CD4-positive, alpha-beta T cell treated with Interleukin-17A for 1 hour (primary cell): Measurements from ENCODE around the gene CLDN2.
"Not testable (repeated sequence)": the region's sequence is repeated elsewhere in the genome, so short reads cannot be mapped to it uniquely, and the experiment has no call there.

Source experiments
- DNase-seq: peaks from one replicate; pipeline ENCODE4 v3.0.0-alpha.2; 2020

The CLDN2 gene, protein sequence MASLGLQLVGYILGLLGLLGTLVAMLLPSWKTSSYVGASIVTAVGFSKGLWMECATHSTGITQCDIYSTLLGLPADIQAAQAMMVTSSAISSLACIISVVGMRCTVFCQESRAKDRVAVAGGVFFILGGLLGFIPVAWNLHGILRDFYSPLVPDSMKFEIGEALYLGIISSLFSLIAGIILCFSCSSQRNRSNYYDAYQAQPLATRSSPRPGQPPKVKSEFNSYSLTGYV

DNA sequence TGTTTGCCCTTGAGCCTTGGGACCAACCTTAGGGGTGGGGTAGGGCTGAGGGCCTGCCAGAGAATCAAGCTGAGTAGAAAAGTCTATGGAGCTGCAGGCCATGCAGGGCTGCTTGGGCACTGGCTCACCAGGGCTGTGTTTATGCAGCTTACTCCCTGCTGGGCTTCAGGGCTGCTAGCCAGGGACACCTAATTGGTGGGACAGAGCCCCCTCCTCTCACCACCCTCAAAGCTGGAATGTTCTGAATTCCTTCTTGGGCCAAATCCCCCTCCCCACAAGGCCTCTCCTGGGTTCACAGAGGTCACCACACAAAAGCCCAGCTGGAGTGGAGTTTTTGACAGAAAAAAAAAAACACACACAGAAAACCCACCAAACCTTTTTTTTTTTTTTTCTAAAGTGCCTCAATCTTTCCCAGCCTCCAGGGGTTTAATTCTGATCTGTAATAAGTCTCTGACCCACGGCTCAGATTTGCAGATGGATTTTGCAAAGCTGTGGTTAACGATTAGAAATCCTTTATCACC, at the start of gene CLDN2:
Gene CLDN2 (plus strand): TSS at position 471 of the 521 bp plus-strand sequence. CDS start 7,827 bp downstream, outside the sequence.
- no peak for DNase-seq

DNA sequence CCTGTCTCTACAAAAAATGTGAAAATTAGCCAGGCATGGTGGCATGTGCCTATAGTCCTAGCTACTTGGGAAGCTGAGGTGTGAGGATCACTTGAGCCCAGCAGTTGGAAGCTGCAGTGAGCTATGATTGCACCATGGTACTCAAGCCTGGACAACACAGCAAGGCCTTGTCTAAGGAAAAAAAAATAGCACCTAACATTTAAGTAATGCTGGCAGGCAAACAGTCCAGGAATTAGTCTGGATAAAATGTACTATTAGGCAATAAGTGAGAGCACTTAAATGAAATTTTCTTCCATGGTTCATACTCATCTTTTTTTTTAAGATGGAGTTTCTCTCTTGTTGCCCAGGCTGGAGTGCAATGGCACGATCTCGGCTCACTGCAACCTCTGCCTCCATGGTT, 47.4 kb upstream of the CLDN2 start:
- not testable (repeated sequence) for DNase-seq

DNA sequence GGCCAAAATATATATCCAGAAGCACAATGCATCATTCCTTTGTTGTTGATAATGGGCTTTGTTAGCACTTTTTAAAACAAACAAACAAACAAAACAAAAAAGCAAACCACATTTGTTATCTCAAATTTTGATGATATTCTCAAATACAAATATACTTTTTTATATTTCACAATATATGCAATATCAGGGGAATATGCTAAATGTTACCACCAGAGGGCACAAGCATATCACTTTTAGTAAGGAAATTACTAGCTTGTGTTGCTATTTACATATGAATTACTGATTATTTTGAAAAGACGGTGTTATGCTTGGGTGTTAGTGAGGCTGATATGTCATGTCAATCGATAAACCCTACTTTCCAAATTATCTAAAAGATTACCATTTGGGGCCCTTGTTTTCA, 46.1 kb upstream of the CLDN2 start:
- DNase-seq: peak; percentile 34

DNA sequence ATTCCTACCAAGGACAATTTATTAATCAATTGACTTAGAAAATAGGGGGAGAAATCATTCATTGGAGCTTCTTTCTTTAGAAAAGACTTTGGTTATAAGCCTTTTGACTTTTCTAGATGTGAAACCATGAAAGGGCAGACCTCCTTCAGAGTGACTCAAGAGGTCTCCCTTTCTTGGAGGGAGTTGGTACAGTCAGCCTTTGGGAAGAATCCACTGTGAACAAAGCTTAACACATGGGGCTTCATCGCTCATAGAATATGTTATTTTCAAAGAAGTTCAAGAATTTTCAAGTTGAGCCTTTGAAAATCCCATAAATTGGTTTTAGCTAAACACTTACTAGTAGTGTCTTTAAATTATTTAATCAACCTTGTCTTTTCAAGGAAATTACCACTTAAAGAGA, 45.1 kb upstream of the CLDN2 start:
- no peak for DNase-seq

DNA sequence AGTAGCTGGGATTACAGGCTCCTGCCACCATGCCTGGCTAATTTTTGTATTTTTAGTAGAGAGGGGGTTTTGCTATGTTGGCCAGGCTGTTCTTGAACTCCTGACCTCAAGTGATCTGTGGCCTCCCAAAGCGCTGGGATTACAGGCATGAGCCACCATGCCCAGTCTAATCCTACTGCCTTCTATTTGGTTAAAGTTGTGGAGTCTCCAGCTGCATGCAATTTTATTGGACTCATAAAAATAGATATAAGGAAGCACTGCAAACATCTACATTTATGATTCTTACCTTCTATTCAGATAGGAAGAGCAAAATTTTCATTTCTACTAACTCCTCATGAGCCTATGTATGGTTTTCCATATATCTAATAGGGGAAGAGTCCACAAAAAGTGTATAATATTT, 30.7 kb upstream of the CLDN2 start:
- DNase-seq: no peak

DNA sequence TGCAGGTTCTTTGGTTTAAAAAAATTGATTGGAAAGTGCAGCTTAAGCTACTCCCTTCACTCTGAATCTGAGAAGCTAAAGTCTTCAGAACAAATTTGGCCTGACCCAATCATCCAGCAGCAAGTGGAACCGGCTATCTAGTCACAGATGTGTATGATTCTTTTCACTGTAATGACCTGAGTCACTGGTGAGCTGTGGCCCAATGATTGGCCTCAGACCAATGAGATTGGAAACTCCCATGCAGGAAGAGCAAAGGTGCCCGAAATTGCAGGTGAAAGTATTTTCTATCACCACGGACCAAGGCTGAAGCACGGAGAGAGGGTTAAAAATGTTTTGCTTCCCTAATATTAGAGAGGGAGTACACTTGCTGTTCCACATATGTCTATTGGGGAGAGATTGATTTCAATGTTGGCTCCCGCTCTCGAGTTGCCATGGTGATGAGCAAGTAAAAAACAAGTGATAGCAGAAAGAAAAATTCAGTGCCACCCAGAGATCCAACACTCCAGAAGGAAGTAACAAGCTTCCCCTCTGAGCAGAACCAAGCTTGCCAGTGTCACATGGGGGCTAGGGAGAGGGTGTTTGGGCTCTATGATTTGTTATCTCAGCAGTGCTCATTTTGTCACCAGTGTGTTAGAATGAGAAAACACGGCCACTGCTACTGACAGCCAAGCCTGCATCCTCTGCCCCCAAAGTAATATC, 28.3 kb upstream of the CLDN2 start:
- no peak for DNase-seq

DNA sequence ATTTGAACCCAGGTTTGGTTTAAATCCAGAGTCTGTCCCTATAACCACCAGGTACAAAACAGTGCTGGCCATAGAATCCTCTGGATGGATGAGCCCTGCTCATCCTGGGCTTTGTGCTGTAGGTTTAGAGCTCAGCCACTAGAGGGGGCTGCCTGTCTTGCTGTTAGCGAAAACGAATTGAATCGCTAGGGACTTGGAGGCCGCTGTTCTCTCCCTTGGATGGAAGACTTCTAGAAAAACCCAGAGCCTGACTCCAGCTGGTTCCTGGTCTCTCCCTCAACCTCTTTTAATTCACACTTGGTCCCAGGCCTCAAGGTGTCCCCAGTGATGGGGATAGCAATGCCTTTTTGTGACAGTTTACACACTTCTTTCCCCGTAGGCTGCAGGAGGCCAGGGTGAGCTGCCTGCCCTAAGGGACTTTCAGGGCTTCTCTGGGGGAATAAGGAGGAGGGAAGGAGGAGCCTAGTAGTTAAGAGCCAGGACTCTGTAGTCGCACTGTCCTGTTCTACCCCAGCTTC, 25.8 kb upstream of the CLDN2 start:
- peak; percentile 48 for DNase-seq

DNA sequence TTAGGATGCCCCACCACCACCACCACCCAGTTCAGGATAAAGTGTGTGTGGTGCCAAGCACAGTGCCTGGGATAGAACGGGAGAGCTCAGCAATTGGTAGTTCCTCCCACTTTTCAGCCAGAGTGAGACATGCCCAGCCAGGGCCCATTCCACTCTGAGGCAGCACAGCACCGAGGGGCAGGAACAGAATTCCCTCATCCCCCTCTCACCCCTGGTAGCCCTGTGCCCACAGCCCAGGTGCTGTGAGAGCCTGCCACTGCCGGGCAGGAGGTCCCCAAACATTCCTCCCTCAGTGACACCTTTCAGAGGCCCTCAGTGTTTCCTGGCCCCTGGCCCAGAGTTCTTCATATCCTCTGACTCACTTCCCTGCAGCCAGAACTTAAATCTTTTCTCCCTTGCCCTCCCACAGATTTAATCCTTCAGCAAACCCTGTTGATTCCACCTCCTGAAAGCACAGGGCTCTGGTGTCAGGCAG, 25.2 kb upstream of the CLDN2 start:
- DNase-seq: no peak

DNA sequence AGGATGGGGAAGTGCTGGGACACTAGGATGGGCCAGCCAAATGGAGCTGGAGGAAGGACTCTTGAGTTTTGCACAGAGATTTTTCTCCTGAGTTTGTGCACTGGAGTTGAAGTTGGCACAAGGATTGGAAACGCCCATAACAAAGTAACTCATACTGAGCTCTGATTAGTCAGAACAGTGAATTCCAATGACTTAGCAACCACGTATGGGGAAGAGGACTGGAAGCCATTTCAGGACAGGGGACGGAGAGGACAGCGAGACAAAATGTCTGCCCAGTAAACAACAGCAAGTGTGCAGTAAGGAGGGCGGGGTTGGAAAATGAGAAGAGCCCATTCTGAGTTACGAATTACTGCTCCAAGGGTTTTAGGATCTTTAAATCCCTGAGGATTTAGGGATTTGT, 22.9 kb upstream of the CLDN2 start:
- DNase-seq: no peak

DNA sequence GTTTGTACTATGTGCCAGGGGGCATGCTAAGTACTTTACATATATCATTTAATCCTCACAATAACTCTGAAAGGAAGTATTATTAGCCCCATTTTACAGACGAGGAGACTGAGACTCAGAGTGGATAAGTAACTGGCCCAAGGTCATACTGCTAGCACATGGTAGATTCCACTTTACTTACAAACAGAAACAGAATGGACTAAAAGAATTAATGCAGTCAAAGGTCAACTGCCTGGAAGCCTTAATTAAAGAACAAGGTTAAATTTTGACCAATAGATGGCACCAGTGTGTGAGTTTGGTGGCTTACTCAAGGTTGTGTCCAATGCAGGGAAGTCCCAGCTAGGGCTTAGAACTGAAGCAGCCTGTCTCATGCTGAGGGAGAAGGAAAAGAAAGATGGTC, 21.7 kb upstream of the CLDN2 start:
- DNase-seq: peak; percentile 52

DNA sequence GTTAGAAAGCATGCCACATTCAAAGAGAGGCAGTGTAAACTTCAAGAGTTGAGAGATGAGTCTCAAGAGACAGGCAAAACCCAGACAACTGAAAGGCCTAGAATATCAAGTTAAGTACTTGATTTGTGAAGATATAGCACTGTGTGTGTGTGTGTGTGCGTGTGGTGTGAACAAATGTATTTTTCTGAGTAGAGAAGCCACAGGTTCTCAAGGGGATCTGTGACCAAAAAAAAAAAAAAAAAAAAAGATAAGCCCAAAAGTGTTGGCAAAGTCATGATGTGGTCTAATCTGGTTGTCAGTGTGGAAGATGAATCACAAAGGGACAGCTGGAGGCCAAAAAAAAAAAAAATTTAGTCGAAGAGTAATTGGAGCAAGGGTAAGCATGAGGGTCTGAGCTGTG, 20.9 kb upstream of the CLDN2 start:
- DNase-seq: no peak

DNA sequence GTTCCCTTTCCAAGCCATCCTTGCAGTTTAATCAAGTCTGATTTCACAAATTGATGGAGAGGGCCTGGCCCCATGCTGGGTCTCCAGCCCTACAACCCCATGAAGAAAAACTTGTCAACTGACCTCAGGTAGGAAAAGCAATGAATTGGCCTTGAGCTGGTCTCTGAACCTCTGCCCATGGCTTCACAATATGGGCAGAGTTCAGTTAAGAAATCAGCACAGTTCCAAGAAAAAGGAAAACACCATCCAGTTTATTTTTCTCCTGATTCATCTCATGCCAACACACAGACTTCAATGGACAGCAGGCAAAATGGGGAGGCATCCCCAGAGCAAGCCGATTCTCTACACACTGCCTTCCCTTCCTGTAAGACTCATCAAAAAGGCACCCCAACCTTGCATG, 20.4 kb upstream of the CLDN2 start:
- DNase-seq: no peak

DNA sequence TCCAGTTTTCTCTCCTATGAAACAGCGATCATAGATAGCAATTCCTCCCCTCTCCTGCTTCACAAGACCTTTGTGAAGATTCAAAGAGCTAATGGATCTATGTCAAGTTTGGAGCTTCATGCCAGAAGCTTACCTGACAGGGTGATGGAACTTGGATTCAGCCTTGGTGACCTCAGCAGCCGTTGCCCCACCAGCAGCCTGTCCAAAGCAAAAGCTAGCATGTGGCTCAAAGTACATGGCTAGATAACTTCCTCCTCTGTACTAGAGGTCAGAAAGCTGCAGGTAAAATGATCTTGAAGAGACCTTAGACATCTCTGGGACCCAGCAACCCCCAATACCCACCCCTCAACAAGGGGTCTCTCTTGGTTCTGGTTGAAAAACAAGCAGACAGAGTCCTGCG, 18.9 kb upstream of the CLDN2 start:
- DNase-seq: no peak

DNA sequence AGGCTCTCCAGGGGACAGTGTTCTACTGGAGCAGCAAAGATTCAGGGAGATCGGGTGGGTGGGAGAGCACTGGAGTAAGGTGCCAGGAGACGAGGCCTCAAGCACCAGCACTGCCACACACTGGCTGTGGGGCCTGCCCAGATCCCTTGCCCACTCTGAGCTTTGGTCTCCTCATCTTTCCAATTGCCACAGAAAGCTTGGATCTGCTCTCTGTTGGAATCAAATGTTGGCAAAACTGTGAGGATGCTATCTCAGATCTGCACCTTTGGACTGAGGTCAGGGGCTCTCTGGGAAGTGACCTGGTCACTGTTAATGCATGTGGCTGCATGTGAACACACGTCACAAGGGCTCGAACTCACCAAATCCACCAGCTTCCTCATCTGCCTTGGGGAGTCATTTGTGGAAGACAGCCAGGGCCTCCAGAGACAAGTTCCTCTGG, 18.4 kb upstream of the CLDN2 start:
- no peak for DNase-seq

DNA sequence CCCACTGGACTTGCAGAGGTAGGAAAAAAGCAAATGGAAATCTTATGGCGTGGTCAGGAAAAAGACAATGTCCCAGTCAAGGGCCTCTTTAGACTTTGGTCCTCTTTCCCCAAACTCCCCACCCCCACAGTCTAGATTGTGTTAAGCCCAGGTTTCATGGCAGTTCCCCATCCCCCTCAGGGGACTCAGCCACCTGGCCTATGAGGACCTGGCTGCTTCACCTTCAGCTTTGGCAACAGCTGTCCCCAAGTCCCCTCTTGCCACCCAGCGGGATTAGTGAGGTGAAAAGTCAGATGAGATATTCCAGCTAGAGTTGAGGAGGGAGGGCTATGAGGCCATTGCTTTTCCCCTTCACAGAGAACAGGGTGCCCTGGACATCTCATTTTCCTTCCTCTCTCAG, 17.5 kb upstream of the CLDN2 start:
- no peak for DNase-seq

DNA sequence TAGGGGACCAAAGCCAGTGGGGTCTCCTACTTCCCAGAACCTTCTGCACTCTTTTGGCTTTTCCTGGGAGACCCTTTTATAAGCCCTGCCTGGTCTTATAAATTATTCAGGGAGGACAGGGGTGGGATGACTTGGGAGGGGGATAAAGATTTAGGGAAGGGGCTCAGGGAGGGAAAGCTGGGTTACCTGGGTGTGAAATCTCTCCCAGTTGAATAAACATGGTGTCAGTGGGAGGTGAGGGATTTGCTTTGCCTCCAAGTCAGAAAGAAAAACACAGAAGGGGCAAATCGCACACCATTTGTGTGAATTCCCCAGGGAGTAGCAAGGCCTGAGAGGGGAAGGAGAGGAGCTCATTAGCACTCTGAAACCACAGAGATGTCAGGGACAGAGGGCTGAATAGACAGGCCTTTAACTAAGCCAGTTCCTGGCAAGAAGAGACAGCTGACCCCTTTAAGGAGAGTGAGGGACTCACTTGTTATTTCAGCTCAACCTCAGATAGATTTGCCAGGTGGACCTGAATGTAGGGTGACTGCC, 16.8 kb upstream of the CLDN2 start, which contains the start of gene RIPPLY1:
Gene RIPPLY1 (minus strand): TSS at position 51 of the 534 bp plus-strand sequence. CDS start 54 bp downstream, outside the sequence.
- no peak for DNase-seq

DNA sequence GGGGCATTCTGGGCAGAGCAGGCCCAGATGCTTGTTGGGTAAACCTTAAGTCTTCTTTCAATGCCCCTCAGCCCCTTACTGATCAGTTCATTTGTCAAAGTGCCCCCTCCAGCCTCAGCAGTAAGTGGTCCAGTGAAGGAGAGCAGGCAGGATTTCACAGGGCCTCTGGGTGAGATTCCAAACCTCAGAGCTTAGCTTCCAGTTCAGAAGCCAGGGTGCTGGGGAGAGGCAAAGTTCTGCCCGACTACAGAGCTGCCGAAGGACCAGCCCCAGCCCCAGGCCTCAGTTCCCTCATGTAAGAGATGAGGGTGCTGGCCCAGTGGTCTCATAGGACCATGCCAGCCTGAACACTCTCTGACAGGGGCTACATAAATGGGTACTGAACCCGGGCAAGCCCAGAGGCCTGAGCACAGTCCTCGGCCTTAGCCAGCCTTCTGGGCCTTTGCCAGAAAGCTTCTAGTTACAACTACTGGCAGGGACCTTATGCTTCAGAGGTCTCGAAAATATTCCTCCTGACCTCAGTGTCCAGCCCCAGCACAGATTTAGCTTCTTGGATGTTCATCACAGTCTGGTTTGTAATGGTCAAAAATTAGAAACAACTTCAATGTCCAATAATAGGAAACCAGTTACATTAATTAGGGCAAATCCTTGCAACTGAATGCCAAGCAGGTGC, 16.2 kb upstream of the CLDN2 start:
- DNase-seq: no peak

DNA sequence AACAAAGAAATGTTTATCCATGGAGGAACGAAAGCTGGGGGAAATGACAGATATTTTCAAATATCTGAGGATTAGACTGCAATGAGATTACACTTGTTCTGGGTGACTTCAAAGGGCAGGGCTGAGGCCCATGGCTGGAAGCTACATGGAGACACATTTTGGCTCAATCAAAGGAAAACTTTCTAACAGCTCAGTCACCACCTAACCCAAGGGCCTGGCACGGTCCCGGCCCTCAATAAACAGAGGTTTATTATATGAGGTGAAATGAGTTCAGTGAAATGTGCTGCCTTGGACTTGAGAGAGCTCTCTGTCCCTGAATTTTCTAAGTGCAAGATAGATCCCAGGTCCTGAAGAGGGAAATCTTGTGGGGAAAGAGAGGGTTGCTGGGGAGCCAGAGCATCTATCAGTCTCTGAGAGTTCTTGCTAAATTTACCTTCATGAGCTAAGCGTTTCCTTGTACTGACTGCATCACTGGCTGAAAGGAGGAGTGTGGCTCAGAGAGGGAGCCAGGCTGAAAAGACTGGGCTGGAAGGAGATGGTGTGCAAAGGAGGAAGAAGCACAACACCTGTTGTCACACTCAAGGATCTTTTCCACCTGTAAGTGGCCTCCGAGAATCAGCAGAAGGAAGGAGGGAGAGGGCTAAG, 15.0 kb upstream of the CLDN2 start:
- DNase-seq: no peak

DNA sequence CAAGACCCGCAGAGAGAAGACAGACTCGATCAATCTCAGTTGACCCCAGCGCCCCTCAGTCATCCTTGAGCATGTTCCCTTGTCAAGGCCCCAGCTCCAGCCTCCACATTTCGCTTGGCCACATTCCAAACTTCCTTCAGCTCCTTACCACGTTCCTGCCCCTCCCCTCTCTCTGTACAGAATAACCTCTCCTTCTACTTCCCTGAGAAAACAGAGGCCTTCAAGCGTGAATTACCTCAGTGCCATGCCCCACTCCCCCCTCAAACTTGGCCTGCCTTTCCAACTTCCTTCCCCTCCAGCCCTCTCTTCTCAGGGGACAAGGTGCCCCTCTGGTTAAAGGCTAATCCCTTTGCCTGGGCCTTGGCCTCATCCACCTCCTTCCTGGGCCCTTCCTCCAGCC, 13.8 kb upstream of the CLDN2 start:
- DNase-seq: no peak

DNA sequence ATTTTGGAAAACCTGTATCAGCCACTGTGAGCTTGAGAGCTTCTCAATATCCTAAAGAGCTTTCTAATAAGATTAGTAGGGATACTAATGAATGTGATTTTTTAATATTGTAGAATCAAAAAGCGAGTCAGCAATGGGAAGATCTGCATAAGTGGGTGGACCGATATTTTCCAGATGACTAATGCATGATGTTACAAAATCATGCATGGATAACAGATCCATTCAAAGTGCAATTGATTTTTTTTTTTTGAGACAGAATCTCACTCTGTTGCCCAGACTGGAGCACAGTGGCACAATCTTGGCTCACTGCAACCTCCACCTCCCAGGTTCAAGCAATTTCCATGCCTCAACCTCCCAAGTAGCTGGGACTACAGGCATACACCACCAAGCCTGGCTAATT, 7.3 kb upstream of the CLDN2 start:
- no peak for DNase-seq

DNA sequence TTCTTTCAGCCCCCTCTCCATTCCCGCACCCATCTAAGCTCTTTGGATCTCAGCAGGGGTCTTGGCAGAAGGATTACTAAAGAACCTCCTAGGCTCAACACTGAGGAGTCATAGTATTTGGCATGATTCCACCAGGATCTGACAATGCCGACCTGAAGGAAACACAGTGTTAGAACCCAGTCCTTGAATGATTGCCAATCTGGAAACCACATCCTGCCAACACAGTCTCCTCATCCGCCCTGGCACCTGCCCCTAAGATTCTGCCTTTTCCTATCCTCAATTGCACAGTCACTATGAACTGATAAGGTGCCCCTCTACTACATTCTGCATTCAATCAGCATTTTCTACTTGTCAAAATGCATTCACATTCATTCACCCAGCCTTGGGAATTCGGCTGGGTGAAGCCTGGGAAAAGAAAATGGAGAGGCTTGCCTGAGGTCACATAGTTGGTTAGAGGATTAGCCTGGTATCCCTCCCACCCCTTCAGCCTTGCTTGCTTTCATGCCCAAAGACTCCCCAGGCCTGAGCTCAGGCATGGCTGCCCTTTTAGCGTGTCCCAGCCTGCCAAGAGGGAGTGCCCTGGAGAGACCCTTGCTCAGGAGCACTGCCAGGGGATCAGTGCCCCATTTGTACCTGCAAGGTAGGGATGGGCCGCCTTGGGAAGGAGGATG, 2.2 kb upstream of the CLDN2 start:
- DNase-seq: peak; percentile 28

DNA sequence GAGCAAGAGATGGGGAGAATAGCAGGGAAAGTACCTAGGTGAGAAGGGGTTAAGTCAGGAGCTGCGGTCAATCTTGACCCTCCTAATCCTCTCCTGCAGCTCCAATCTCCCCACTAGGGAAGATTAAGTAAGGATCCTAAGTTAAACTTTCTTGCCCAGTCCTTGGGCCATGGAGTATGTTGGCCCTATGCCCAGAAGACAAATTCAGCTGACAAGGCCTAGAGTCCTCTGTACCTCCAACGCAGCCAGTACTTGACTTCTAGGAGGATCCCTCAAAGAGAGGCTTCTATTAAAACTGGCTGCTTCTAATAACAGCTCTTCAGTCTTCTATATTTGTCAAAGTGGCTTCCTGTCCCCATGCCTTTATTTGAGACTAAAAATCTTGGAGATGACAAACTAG, 1.4 kb downstream of the CLDN2 start:
- no peak for DNase-seq
